H9 (cell line): ENCODE data around the gene CD164L2. TPM values are rescaled to one million over a fixed set of nuclear protein-coding genes. Genes with fewer than 3 reads are reported as not detected.

Experiments
- DNase-seq: peaks from one replicate; pipeline ENCODE4 v3.0.0-alpha.2; 2017
- H2AFZ ChIP-seq: one replicate; pipeline ENCODE4 v1.6.1; 2013; ENCODE audit warnings: mild to moderate bottlenecking, low read length, control low read depth, moderate library complexity
- H2AK5ac ChIP-seq: 2 replicates; pipeline ENCODE4 v1.6.1; 2013; ENCODE audit warnings: low read length, control low read depth, mixed read lengths; ENCODE audit not compliant: insufficient read length
- H2BK120ac ChIP-seq: one replicate; pipeline ENCODE4 v1.6.1; 2013; ENCODE audit warnings: low read depth, mild to moderate bottlenecking, low read length, control low read depth, inconsistent platforms; ENCODE audit not compliant: poor library complexity, severe bottlenecking
- H2BK12ac ChIP-seq: 2 replicates; pipeline ENCODE4 v1.6.1; 2013; ENCODE audit warnings: low read length, control low read depth, mixed read lengths, low read depth; ENCODE audit not compliant: insufficient read length
- H2BK15ac ChIP-seq: 2 replicates; pipeline ENCODE4 v1.6.1; 2013; ENCODE audit warnings: low read depth, low read length, control low read depth
- H2BK20ac ChIP-seq: one replicate; pipeline ENCODE4 v1.6.1; 2013; ENCODE audit warnings: low read depth, mild to moderate bottlenecking, low read length, control low read depth, inconsistent platforms; ENCODE audit not compliant: poor library complexity, severe bottlenecking
- H2BK5ac ChIP-seq: 2 replicates; pipeline ENCODE4 v1.6.1; 2013; ENCODE audit warnings: low read length, control low read depth, mixed read lengths; ENCODE audit not compliant: insufficient read length
- H3K14ac ChIP-seq: 2 replicates; pipeline ENCODE4 v1.6.1; 2013; ENCODE audit warnings: low read length, control low read depth; ENCODE audit not compliant: insufficient read depth
- H3K18ac ChIP-seq: 2 replicates; pipeline ENCODE4 v1.6.1; 2013; ENCODE audit warnings: low read depth, mild to moderate bottlenecking, mixed read lengths, low read length, control low read depth; ENCODE audit not compliant: insufficient read length
- H3K23ac ChIP-seq: 2 replicates; pipeline ENCODE4 v1.6.1; 2013; ENCODE audit warnings: low read length, control low read depth, mixed read lengths, low read depth; ENCODE audit not compliant: insufficient read length
- H3K23me2 ChIP-seq: 2 replicates; pipeline ENCODE4 v1.6.1; 2013; ENCODE audit warnings: low read depth, mild to moderate bottlenecking, mixed read lengths, low read length, control low read depth; ENCODE audit not compliant: insufficient read length, poor library complexity, severe bottlenecking
- H3K27ac ChIP-seq: 2 replicates; pipeline ENCODE4 v1.5.1; 2013; ENCODE audit warnings: low read length, control low read depth, mixed read lengths, low read depth; ENCODE audit not compliant: insufficient read length
- H3K27me3 ChIP-seq: 2 replicates; pipeline ENCODE4 v1.6.1; 2013; ENCODE audit warnings: low read length, control low read depth, inconsistent platforms; ENCODE audit not compliant: insufficient read depth
- H3K4ac ChIP-seq: 2 replicates; pipeline ENCODE4 v1.6.1; 2013; ENCODE audit warnings: low read depth, mild to moderate bottlenecking, control low read depth, inconsistent platforms, low read length, moderate library complexity
- H3K4me1 ChIP-seq: 2 replicates; pipeline ENCODE4 v1.6.1; 2013; ENCODE audit warnings: low read length, control low read depth, inconsistent platforms; ENCODE audit not compliant: insufficient read depth
- H3K4me2 ChIP-seq: 2 replicates; pipeline ENCODE4 v1.6.1; 2013; ENCODE audit warnings: low read length, control low read depth, mixed read lengths; ENCODE audit not compliant: insufficient read length, insufficient read depth
- H3K56ac ChIP-seq: 2 replicates; pipeline ENCODE4 v1.6.1; 2013; ENCODE audit warnings: low read depth, mild to moderate bottlenecking, mixed read lengths, low read length, control low read depth; ENCODE audit not compliant: insufficient read length
- H3K79me1 ChIP-seq: 2 replicates; pipeline ENCODE4 v1.6.1; 2013; ENCODE audit warnings: low read depth, mild to moderate bottlenecking, moderate library complexity, low read length, control low read depth, inconsistent platforms; ENCODE audit not compliant: insufficient read depth, poor library complexity, severe bottlenecking
- H3K79me2 ChIP-seq: 2 replicates; pipeline ENCODE4 v1.6.1; 2013; ENCODE audit warnings: low read length, control low read depth, inconsistent platforms; ENCODE audit not compliant: insufficient read depth
- H3K9ac ChIP-seq: 2 replicates; pipeline ENCODE4 v1.6.1; 2013; ENCODE audit warnings: low read length, control low read depth, mixed read lengths; ENCODE audit not compliant: insufficient read length; ENCODE audit errors: extremely low read depth
- H3K9me3 ChIP-seq: one replicate; pipeline ENCODE4 v1.6.1; 2013; ENCODE audit warnings: low read depth, low read length, inconsistent platforms; ENCODE audit not compliant: control insufficient read depth
- H3T11ph ChIP-seq: one replicate; pipeline ENCODE4 v1.6.1; 2013; ENCODE audit warnings: mild to moderate bottlenecking, low read length, control low read depth, inconsistent platforms
- H4K20me1 ChIP-seq: one replicate; pipeline ENCODE4 v1.6.1; 2013; ENCODE audit not compliant: control insufficient read depth, insufficient read length, insufficient read depth
- H4K5ac ChIP-seq: 2 replicates; pipeline ENCODE4 v1.6.1; 2013; ENCODE audit warnings: low read depth, mild to moderate bottlenecking, mixed read lengths, low read length, control low read depth; ENCODE audit not compliant: insufficient read length
- H4K8ac ChIP-seq: replicated peaks from 2 replicates; pipeline ENCODE4 v1.6.1; 2013; ENCODE audit warnings: low read length, control low read depth, mixed read lengths, low read depth; ENCODE audit not compliant: insufficient read length
- H4K91ac ChIP-seq: 2 replicates; pipeline ENCODE4 v1.6.1; 2013; ENCODE audit warnings: low read depth, mild to moderate bottlenecking, moderate library complexity, mixed read lengths, low read length, control low read depth; ENCODE audit not compliant: insufficient read length
- H3K27ac Mint-ChIP-seq, 3 experiments: 2 replicates in 2 of 3; 3 replicates in 1 of 3; pipeline ENCODE4 v1.8.0; 2020 to 2021; ENCODE audit warnings: mixed read lengths in 3 of 3, mild to moderate bottlenecking in 1 of 3, moderate library complexity in 1 of 3
- H3K27me3 Mint-ChIP-seq: 2 replicates; pipeline ENCODE4 v1.8.0; 2021; ENCODE audit warnings: low read depth, mild to moderate bottlenecking, moderate library complexity, mixed read lengths
- H3K36me3 Mint-ChIP-seq, 3 experiments: 2 replicates in 2 of 3; 3 replicates in 1 of 3; pipeline ENCODE4 v1.8.0; 2020 to 2021; ENCODE audit warnings: low read depth in 3 of 3, mixed read lengths in 3 of 3; ENCODE audit not compliant: insufficient read depth in 1 of 3
- H3K4me1 Mint-ChIP-seq, 2 experiments: 2 replicates each; pipeline ENCODE4 v1.8.0; 2020; ENCODE audit warnings: mixed read lengths in 2 of 2
- H3K4me3 Mint-ChIP-seq, 2 experiments: 2 replicates in 1 of 2; 3 replicates in 1 of 2; pipeline ENCODE4 v1.8.0; 2020 to 2021; ENCODE audit warnings: mild to moderate bottlenecking in 2 of 2, mixed read lengths in 2 of 2, moderate library complexity in 1 of 2
- H3K9me3 Mint-ChIP-seq, 2 experiments: 2 replicates in 1 of 2; 3 replicates in 1 of 2; pipeline ENCODE4 v1.8.0; 2020; ENCODE audit warnings: mild to moderate bottlenecking in 2 of 2, mixed read lengths in 2 of 2, moderate library complexity in 1 of 2
- CTCF ChIP-seq: fragments of 200-600 bp; sonication (generic); conservative IDR thresholded peaks from 3 replicates; pipeline ENCODE4 v1.8.0; 2021; ENCODE audit warnings: antibody characterized with exemption, mild to moderate bottlenecking
- WGBS: extraction: QIAGEN DNeasy Blood & Tissue Kit; methylation state at CpG from one replicate; pipeline ENCODE4 v1.1.7; 2013; ENCODE audit warnings: missing lambda C conversion rate, low lambda C conversion rate, mixed read lengths; ENCODE audit not compliant: insufficient read length; ENCODE audit errors: extremely low coverage; 5-methylcytosine and 5-hydroxymethylcytosine counted together
- total RNA-seq: library from RNA; stranded (reverse); gene quantifications from 2 replicates; pipeline ENCODE4 v1.2.1, GENCODE V29; 2021

Gene CD164L2
- total RNA-seq, 1 experiment from 2014 or later = 1.2 TPM

DNA sequence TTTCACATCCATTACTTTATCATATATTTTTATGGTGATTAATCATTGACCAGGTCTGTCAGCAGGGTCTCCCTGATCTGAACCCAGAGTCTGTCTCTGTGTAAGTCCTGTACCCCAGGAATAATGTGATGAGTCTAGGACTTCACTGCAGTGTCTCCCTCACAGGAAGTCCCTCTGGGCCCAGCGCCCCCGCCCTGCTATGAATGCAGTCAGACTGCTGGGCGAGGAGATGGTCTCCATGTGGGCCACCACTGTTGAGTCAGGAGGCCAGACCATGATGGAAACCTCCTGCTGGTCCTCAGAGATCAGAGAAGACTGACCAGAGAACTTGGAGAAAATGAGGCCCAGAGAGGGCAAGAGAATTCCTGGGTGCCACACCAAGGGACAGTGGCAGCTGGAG, 51.7 kb downstream of the CD164L2 start:
- Histone ChIP-seq H3K18ac (no peak overlapping the region), H3K23ac (no peak overlapping the region), H2BK15ac (no peak overlapping the region), H4K20me1 (no peaks in the 10 kb centered on the region), H4K5ac (no peak overlapping the region), H4K91ac (no peak overlapping the region), H3K4ac (no peak overlapping the region), H2AK5ac (no peak overlapping the region), H2AFZ (no peak overlapping the region), H3K23me2 (no peaks in the 10 kb centered on the region), H2BK20ac (no peak overlapping the region), H3K79me1 (peaks cover 3% of the 10 kb centered on the region), H3K79me2 (peaks cover 2% of the 10 kb centered on the region; the same call in 1 of the 2 replicates), H3K9me3 (no peaks in the 10 kb centered on the region), H2BK5ac (no peak overlapping the region), H3K4me1 (no peaks in the 10 kb centered on the region), H3K56ac (no peak overlapping the region), H3T11ph (no peak overlapping the region), H3K4me2 (no peak overlapping the region), H3K14ac (no peak overlapping the region), H2BK12ac (no peak overlapping the region), H2BK120ac (no peak overlapping the region), H4K8ac (no peak overlapping the region), H3K9ac (no peak overlapping the region), H3K27me3 (no peaks in the 10 kb centered on the region), H3K27ac (no peak overlapping the region)
- Mint-ChIP-seq H3K4me3 (no peak overlapping the region), H3K27me3 (no peaks in the 10 kb centered on the region), H3K27ac (no peak overlapping the region), H3K9me3 (no peaks in the 10 kb centered on the region), H3K4me1 (no peaks in the 10 kb centered on the region), H3K36me3 (peaks cover 22 to 56% (median 43%) of the 10 kb centered on the region in 3 experiments; a peak in 6 of 7 replicates)
- TF ChIP-seq CTCF = no peak
- no peak for DNase-seq
- no CpG with 5 or more reads among the region's 3 CpGs for WGBS
